GDM1 (cell line): ENCODE measurements around the gene SPSB4.
"Not testable (repeated sequence)": the region's sequence is repeated elsewhere in the genome, so short reads cannot be mapped to it uniquely, and the experiment has no call there.

Experiments used
- DNase-seq: peaks from one replicate; lab custom pipeline; 2025; lab: John Stamatoyannopoulos, UW

Gene SPSB4

GRCh38 chr3:141116721-141117120 is 65.6 kb downstream of the SPSB4 start:
- no peak for DNase-seq

DNA sequence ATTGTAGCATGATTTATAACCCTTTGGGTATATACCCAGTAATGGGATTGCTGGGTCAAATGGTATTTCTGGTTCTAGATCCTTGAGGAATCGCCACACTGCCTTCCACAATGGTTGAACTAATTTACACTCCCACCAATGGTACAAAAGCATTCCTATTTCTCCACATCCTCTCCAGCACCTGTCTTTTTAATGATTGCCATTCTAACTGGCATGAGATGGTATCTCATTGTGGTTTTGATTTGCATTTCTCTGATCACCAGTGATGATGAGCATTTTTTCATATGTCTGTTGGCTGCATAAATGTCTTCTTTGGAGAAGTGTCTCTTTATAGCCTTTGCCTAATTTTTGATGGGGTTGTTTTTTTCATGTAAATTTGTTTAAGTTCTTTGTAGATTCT is 66.8 kb downstream of the SPSB4 start:
- not testable (repeated sequence) for DNase-seq

- DNase-seq = no peak
Measured at GRCh38 chr3:141122455-141123030, 71.4 kb downstream of the SPSB4 start.

GRCh38 chr3:141123677-141124410 is 72.7 kb downstream of the SPSB4 start:
- DNase-seq = no peak

GRCh38 chr3:141124715-141125114 is 73.6 kb downstream of the SPSB4 start:
- no peak for DNase-seq

GRCh38 chr3:141125351-141125750 is 74.2 kb downstream of the SPSB4 start:
- no peak for DNase-seq

GRCh38 chr3:141126661-141127343 is 75.7 kb downstream of the SPSB4 start:
- no peak for DNase-seq

GRCh38 chr3:141127344-141128125 is 76.4 kb downstream of the SPSB4 start:
- DNase-seq = no peak

DNA sequence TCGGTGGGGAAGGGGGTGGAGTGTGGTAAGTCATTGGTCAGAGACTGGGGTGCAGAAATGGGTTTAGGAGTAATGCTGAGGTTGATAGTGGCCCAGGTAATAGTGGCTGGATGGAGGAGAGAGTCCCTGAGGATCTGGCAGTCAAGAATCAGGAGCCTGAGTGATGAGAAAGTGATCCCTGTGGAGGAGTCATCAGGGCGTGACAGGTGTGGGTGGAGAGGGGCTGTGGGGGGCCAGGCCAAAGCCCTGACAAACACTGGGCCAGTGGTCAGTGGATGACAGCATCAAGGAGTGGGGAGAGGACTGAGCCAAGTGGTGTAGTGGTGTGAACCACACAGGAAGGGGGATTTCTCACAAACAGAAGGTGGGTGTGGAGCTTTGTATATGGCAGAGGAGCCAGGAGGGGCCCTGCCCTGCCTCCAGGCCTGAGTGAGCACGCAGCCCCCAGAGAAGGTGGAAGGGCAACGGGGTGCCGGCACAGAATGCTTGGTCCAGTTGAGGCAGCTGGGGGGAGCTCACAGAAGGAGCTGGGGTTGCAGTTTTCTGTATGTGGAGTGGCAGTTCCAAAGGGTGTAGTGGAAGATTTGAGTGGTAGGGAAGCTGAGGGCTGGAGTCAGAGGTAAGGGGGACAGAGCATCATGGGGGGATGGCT is 77.1 kb downstream of the SPSB4 start:
- no peak for DNase-seq

DNA sequence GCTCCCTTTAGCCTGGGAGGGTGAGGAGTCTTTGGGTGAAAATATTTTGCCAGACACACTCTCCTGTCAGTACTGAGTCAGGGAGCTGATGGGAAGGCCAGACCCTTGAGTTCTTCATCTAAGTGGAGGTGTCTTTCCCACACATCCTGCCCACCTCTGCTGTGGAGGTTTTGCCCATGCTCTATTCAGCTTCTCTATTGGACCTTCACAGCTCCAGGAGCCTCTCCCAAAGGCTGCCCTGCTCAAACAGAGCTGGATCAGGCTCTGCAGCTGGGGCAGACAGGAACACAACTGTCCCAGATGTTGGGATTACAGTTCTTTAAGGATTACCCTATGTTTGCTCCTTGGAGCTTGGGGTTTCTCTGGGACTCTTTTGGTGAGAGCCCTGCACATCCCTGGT is 77.9 kb downstream of the SPSB4 start:
- no peak for DNase-seq

- no peak for DNase-seq
Measured at GRCh38 chr3:141129541-141130011, 78.4 kb downstream of the SPSB4 start.

DNA sequence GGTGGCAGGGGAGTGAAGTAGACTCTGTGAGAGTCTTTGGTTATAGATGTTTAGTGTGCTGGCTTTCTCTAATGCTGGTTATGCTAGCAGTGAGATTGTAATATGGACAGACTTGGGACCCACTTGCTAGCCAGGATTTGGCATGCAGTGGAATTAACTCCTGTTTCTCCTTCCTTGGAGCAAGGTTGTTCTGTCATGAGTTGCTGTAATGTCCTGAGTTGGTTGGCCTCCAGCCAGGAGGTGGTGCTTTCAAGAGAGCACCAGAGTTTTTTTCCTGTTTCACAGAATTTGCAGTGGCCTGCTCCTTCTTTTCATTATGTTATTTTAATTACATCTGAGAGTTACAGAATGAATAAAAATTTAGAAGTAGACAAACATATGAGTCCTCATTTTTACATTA is 92.4 kb downstream of the SPSB4 start:
- DNase-seq = no peak

DNA sequence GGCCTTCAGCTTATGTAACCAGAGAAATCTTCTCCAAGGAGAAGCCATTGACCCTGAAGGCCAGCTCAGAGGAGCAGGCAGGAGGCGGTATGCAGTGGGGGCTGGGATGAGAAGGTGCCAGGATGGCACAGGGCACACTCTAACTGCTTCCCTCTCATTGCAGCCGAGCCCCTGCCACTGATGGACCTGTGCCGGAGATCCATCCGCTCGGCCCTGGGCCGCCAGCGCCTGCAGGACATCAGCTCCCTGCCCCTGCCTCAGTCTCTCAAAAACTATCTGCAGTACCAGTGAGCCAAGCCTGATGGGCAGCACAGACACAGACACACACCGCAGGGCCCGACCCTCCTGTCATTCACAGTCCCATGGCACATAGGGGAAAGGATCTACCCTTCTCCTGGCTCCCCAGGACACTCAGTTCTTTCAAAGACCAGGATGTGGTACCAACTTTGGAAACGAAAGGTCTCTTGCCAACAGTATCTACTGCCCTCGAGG is 95.9 kb downstream of the SPSB4 start:
- DNase-seq = no peak

GRCh38 chr3:141147657-141148056 is 96.5 kb downstream of the SPSB4 start:
- DNase-seq = no peak

DNA sequence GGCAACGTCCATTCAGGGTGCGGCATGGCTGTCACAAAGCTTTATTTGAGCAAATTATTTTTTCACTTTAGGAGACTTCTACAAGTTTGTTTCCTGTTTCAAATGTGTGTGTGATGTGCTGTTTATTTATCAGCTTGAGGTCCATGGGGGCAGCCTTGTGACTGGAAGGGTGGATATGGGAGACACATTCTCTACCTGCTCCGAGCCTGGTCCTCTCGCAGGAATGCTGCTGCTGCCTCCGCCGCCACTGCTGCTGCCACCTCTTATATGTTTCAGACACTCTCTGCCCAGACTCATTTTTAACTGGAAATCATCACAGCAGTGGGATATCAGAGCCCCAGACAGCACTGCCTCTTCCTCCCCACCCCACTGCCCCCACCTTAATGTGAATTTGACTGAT is 97.0 kb downstream of the SPSB4 start:
- DNase-seq = no peak

DNA sequence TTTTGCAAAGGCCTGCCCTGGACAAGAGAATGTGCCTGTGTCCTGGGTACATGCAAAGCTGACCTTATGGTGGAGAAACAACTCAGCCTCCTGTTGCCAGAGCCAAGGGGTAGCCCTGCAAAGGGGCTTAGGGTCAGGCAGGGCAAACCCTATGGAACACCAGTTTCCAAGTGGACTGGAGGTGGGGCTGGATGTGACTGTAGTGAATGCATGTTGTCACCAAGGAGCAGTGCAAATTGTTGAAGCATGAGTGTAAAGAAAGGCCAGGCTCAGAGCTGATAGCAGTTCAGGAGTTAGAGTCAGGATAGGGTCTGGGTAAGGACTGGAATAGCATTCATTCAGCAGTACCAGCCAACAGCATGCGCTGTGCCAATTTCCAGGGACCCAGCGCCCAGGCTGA is 97.6 kb downstream of the SPSB4 start:
- DNase-seq = no peak

GRCh38 chr3:141150081-141150830 is 99.1 kb downstream of the SPSB4 start:
- no peak for DNase-seq

- DNase-seq = no peak
Measured at GRCh38 chr3:141150931-141151330, 99.8 kb downstream of the SPSB4 start.

GRCh38 chr3:141151439-141151838 is 100.3 kb downstream of the SPSB4 start:
- DNase-seq = no peak

DNA sequence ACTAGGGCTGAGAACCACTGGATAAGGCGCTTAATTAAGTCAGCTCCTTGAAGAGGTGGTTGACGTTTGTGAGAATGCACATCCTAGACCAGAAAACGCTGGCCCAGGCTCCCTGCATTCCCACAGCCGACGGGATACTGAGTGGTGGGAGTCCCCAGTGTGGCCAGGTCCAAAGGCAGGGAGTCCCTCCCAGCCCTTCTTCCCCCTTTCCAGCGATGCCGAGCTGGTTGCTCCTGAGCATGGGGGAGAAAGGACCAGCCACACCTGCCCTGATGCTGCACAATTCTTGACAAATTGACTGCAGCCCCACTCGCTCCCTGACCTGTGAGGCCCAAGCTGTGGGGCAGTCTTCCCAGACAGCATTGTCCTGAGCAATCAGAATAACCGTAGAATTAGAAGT is 101.0 kb downstream of the SPSB4 start:
- no peak for DNase-seq
